Nucleus accumbens (tissue), 56 donors: ENCODE data around the gene VPS13D.
A peak's percentile ranks its signal among the peaks of the same experiment; 100 is the strongest.
"Not testable (repeated sequence)": the region's sequence is repeated elsewhere in the genome, so short reads cannot be mapped to it uniquely, and the experiment has no call there.

ENCODE experiments used
- DNase-seq, 56 donors: peaks; one replicate each; lab custom pipeline; 2025; lab: John Stamatoyannopoulos, UW

Gene VPS13D

GRCh38 chr1:12359359-12360133, 129.7 kb downstream of the VPS13D start:
- DNase-seq = no peak

GRCh38 chr1:12368646-12369045, 138.8 kb downstream of the VPS13D start:
- no peak for DNase-seq

GRCh38 chr1:12369258-12369657, 139.4 kb downstream of the VPS13D start:
- DNase-seq = peak in 1 of 56 donors; percentile 7

- DNase-seq = no peak
These were observed 140.6 kb downstream of the VPS13D start for GRCh38 chr1:12370333-12370975.

- DNase-seq = no peak
These were observed 141.2 kb downstream of the VPS13D start for GRCh38 chr1:12371053-12371452.

- DNase-seq = no peak
These were observed 142.3 kb downstream of the VPS13D start for GRCh38 chr1:12372180-12372579.

- no peak for DNase-seq
These were observed 142.9 kb downstream of the VPS13D start for GRCh38 chr1:12372761-12373160.

GRCh38 chr1:12375133-12375829, 145.5 kb downstream of the VPS13D start:
- no peak for DNase-seq

GRCh38 chr1:12376236-12377045, 146.6 kb downstream of the VPS13D start:
- peak in 14 of 56 donors; percentile 5 to 51 (median 20) for DNase-seq

GRCh38 chr1:12380326-12381249, 150.8 kb downstream of the VPS13D start:
- no peak for DNase-seq

- no peak for DNase-seq
These were observed 153.2 kb downstream of the VPS13D start for GRCh38 chr1:12383001-12383400.

- DNase-seq = no peak
These were observed 154.0 kb downstream of the VPS13D start for GRCh38 chr1:12383786-12384185.

GRCh38 chr1:12384836-12385456, 155.1 kb downstream of the VPS13D start:
- DNase-seq = no peak

GRCh38 chr1:12386130-12386529, 156.3 kb downstream of the VPS13D start:
- no peak for DNase-seq

GRCh38 chr1:12387641-12388040, 157.8 kb downstream of the VPS13D start:
- DNase-seq = no peak

GRCh38 chr1:12390296-12390695, 160.5 kb downstream of the VPS13D start:
- DNase-seq = not testable (repeated sequence)

GRCh38 chr1:12397462-12398450, 167.9 kb downstream of the VPS13D start:
- no peak for DNase-seq

GRCh38 chr1:12398479-12398878, 168.6 kb downstream of the VPS13D start:
- DNase-seq = no peak
